GM23338 (cell line): ENCODE measurements around the gene TRAPPC4. TPM values are rescaled to one million over a fixed set of nuclear protein-coding genes. Genes with fewer than 3 reads are reported as not detected.

Source experiments
- ATAC-seq: fragments of 200-7000 bp; cut with Tn5 transposase; 3 replicates; pipeline ENCODE4 v1.9.1; 2020
- DNase-seq: peaks from one replicate; pipeline ENCODE4 v3.0.0-alpha.2; 2015; ENCODE audit warnings: low spot score
- H2AFZ ChIP-seq: fragments of 200-600 bp; sonication (generic); 2 replicates; pipeline ENCODE4 v1.8.0; 2016; ENCODE audit warnings: antibody characterized with exemption, mild to moderate bottlenecking, moderate library complexity
- H3F3A ChIP-seq: fragments of 200-600 bp; sonication (generic); replicated peaks from 2 replicates; pipeline ENCODE4 v1.8.0; 2017; ENCODE audit warnings: antibody characterized with exemption, mixed run types, low read depth
- H3K27ac ChIP-seq: fragments of 200-600 bp; sonication (generic); 2 replicates; pipeline ENCODE4 v1.6.1; 2016; ENCODE audit warnings: low read depth
- H3K27me3 ChIP-seq: fragments of 200-600 bp; sonication (generic); 2 replicates; pipeline ENCODE4 v1.8.0; 2016; ENCODE audit warnings: mild to moderate bottlenecking, mixed run types, moderate library complexity; ENCODE audit not compliant: insufficient read depth
- H3K36me3 ChIP-seq: fragments of 200-600 bp; sonication (generic); 2 replicates; pipeline ENCODE4 v1.8.0; 2016; ENCODE audit warnings: mild to moderate bottlenecking; ENCODE audit not compliant: insufficient read depth
- H3K4me1 ChIP-seq: fragments of 200-600 bp; sonication (generic); 2 replicates; pipeline ENCODE4 v1.8.0; 2016; ENCODE audit warnings: mild to moderate bottlenecking, moderate library complexity; ENCODE audit not compliant: insufficient read depth
- H3K4me2 ChIP-seq: fragments of 200-600 bp; sonication (generic); 2 replicates; pipeline ENCODE4 v1.7.1; 2017; ENCODE audit warnings: mixed run types
- H3K4me3 ChIP-seq: fragments of 200-600 bp; sonication (generic); 2 replicates; pipeline ENCODE4 v1.6.1; 2016; ENCODE audit warnings: mixed run types
- H3K79me2 ChIP-seq: fragments of 200-600 bp; sonication (generic); replicated peaks from 2 replicates; pipeline ENCODE4 v1.8.0; 2017; ENCODE audit warnings: mild to moderate bottlenecking; ENCODE audit not compliant: insufficient read depth
- H3K9me2 ChIP-seq: fragments of 200-600 bp; sonication (generic); 2 replicates; pipeline ENCODE4 v1.8.0; 2017; ENCODE audit not compliant: insufficient read depth
- H4K20me1 ChIP-seq: fragments of 200-600 bp; sonication (generic); replicated peaks from 2 replicates; pipeline ENCODE4 v1.8.0; 2017; ENCODE audit warnings: mild to moderate bottlenecking; ENCODE audit not compliant: insufficient read depth
- H3K27ac Mint-ChIP-seq: 2 replicates; pipeline ENCODE4 v1.8.0; 2020; ENCODE audit warnings: inconsistent platforms, mild to moderate bottlenecking, moderate library complexity, mixed read lengths
- H3K27me3 Mint-ChIP-seq: 3 replicates; pipeline ENCODE4 v1.8.0; 2022; ENCODE audit warnings: low read depth, mild to moderate bottlenecking, moderate library complexity, mixed read lengths, inconsistent platforms; ENCODE audit not compliant: insufficient read depth, poor library complexity
- H3K36me3 Mint-ChIP-seq: 3 replicates; pipeline ENCODE4 v1.8.0; 2021; ENCODE audit warnings: low read depth, mild to moderate bottlenecking, inconsistent platforms, moderate library complexity, mixed read lengths
- H3K4me1 Mint-ChIP-seq: 3 replicates; pipeline ENCODE4 v1.8.0; 2020; ENCODE audit warnings: mild to moderate bottlenecking, inconsistent platforms, mixed read lengths
- H3K4me3 Mint-ChIP-seq: 3 replicates; pipeline ENCODE4 v1.8.0; 2021; ENCODE audit warnings: moderate library complexity, mild to moderate bottlenecking, inconsistent platforms, mixed read lengths
- H3K9me3 Mint-ChIP-seq: 3 replicates; pipeline ENCODE4 v1.8.0; 2020; ENCODE audit warnings: moderate library complexity, mild to moderate bottlenecking, inconsistent platforms, mixed read lengths
- CREB1 ChIP-seq: fragments of 250-450 bp; sonication (Bioruptor Pico); IDR thresholded peaks from 2 replicates; pipeline ENCODE4 v1.5.0; 2020; ENCODE audit warnings: low read depth, mild to moderate bottlenecking, moderate library complexity
- CTCF ChIP-seq, 2 experiments: fragments of 200-600 bp in 1 of 2; sonication (generic) in 1 of 2; conservative IDR thresholded peaks; 2 replicates each; pipeline versions ENCODE4 v1.5.1 to v1.6.1; 2016 to 2017; ENCODE audit warnings: antibody characterized with exemption in 2 of 2, low read depth in 2 of 2, mild to moderate bottlenecking in 2 of 2, moderate library complexity in 1 of 2
- ETS1 ChIP-seq: IDR thresholded peaks from 2 replicates; pipeline ENCODE4 v1.6.1; 2016; ENCODE audit warnings: antibody characterized with exemption
- EZH2 ChIP-seq: fragments of 200-600 bp; sonication (generic); IDR thresholded peaks from one replicate; pipeline ENCODE4 v1.8.0; 2017; ENCODE audit warnings: antibody characterized with exemption, mild to moderate bottlenecking, low read depth; ENCODE audit not compliant: unreplicated experiment
- EZH2phosphoT487 ChIP-seq: fragments of 200-600 bp; sonication (generic); IDR thresholded peaks from one replicate; pipeline ENCODE4 v1.8.1; 2018; ENCODE audit warnings: antibody characterized with exemption; ENCODE audit not compliant: unreplicated experiment
- JUNB ChIP-seq: IDR thresholded peaks from one replicate; pipeline ENCODE4 v1.6.1; 2016; ENCODE audit warnings: antibody characterized with exemption; ENCODE audit not compliant: unreplicated experiment
- NANOG ChIP-seq: IDR thresholded peaks from 2 replicates; pipeline ENCODE4 v1.6.1; 2016; ENCODE audit warnings: antibody characterized with exemption, borderline replicate concordance
- POLR2AphosphoS5 ChIP-seq: IDR thresholded peaks from 2 replicates; pipeline ENCODE4 v1.6.1; 2016; ENCODE audit warnings: antibody characterized with exemption, low read depth
- REST ChIP-seq: IDR thresholded peaks from one replicate; pipeline ENCODE4 v1.6.1; 2018; ENCODE audit warnings: antibody characterized with exemption; ENCODE audit not compliant: unreplicated experiment
- STAT1 ChIP-seq: IDR thresholded peaks from one replicate; pipeline ENCODE4 v1.6.1; 2016; ENCODE audit warnings: antibody characterized with exemption; ENCODE audit not compliant: unreplicated experiment
- ZNF114 ChIP-seq: fragments of 250-450 bp; sonication (Bioruptor Pico); IDR thresholded peaks from 2 replicates; pipeline ENCODE4 v1.5.0; 2020; ENCODE audit warnings: mild to moderate bottlenecking, moderate library complexity
- ZNF331 ChIP-seq: fragments of 250-450 bp; sonication (Bioruptor Pico); IDR thresholded peaks from 2 replicates; pipeline ENCODE4 v1.5.0; 2020; ENCODE audit warnings: low read depth, mild to moderate bottlenecking, moderate library complexity
- ZNF462 ChIP-seq: fragments of 250-450 bp; sonication (Bioruptor Pico); IDR thresholded peaks from 2 replicates; pipeline ENCODE4 v1.5.0; 2020; ENCODE audit warnings: mild to moderate bottlenecking, moderate library complexity
- polyA plus RNA-seq: library from polyadenylated mRNA; unstranded; fragments of >200 nt; fragmentation: Nextera tagmentation; extraction: Ambion mirVana; gene quantifications from 2 replicates; pipeline ENCODE4 v1.2.1, GENCODE V29; 2016
- total RNA-seq: library from RNA; depleted of rRNA; stranded (reverse); fragments of >200 nt; shearing (Covaris generic); gene quantifications from 2 replicates; pipeline ENCODE4 v1.2.3, GENCODE V29; 2014

The TRAPPC4 gene
- total and polyA plus RNA-seq, 2 experiments from 2014 or later: 79.9 to 142 TPM

- peaks cover 34% of the 10 kb centered on the region for H3K36me3 ChIP-seq
- peaks cover 73% of the 10 kb centered on the region for H3K36me3 Mint-ChIP-seq
These were observed 6.5 kb downstream of the TRAPPC4 start for GRCh38 chr11:119025099-119025473.

More at GRCh38 chr11:119025099-119025473, 6.5 kb downstream of the TRAPPC4 start:
- TF ChIP-seq REST: no peak
- TF ChIP-seq CTCF (conservative IDR thresholded peaks at IDR 0.05; ENCODE audit: low read depth in 2 of 2): no peak
- no peak for TF ChIP-seq ETS1
- no peak for TF ChIP-seq STAT1
- no peak for TF ChIP-seq CREB1 (CRISPR knock-in tag)
- no peak for TF ChIP-seq POLR2AphosphoS5
- TF ChIP-seq ZNF462: no peak
- no peak for TF ChIP-seq EZH2
- TF ChIP-seq ZNF114 (CRISPR knock-in tag): no peak
- TF ChIP-seq EZH2phosphoT487: no peak
- TF ChIP-seq JUNB: no peak
- no peak for TF ChIP-seq ZNF331
- no peak for TF ChIP-seq NANOG
- Histone ChIP-seq H3K27me3 (no peaks in the 10 kb centered on the region), H3F3A (peaks cover 35% of the 10 kb centered on the region), H3K79me2 (peaks cover 28% of the 10 kb centered on the region), H3K4me3 (no peak overlapping the region), H3K4me2 (no peak overlapping the region), H2AFZ (no peak overlapping the region), H3K4me1 (peaks cover 16% of the 10 kb centered on the region), H4K20me1 (peaks cover 15% of the 10 kb centered on the region), H3K27ac (0 out of 2 replicates have a peak overlapping the region, but pooled peaks have one; percentile 59), H3K9me2 (no peaks in the 10 kb centered on the region)
- H3K27me3 Mint-ChIP-seq: peaks cover 24% of the 10 kb centered on the region
- DNase-seq: no peak
- no peaks in the 10 kb centered on the region; the same call in 2 of the 3 replicates for H3K9me3 Mint-ChIP-seq
- peaks cover 32% of the 10 kb centered on the region for H3K4me1 Mint-ChIP-seq
- H3K27ac Mint-ChIP-seq: no peak overlapping the region
- ATAC-seq: peak; percentile 9; the same call in 2 of the 3 replicates
- no peak overlapping the region for H3K4me3 Mint-ChIP-seq
